ENCODE measurements around the gene NMT2. TPM values are rescaled to one million over a fixed set of nuclear protein-coding genes. Genes with fewer than 3 reads are reported as not detected.

The NMT2 gene
- total RNA-seq, 1 experiment from 2014 or later = 15.7 TPM

GRCh38 chr10:15181576-15182156 is 13.2 kb upstream of the NMT2 start:
- Histone ChIP-seq H3K4me1 (ENCODE audit: insufficient read depth, low read length, poor library complexity, severe bottlenecking) (peaks cover 15% of the 10 kb centered on the region), H3K9me3 (ENCODE audit: low read depth, low read length, poor library complexity, severe bottlenecking) (no peaks in the 10 kb centered on the region), H3K27me3 (replicated peaks; ENCODE audit: insufficient read depth, low read depth, low read length, poor library complexity) (no peaks in the 10 kb centered on the region), H3K27ac (ENCODE audit: low read depth, low read length, poor library complexity, severe bottlenecking) (peak overlapping the region; percentile 64), H3K36me3 (ENCODE audit: insufficient read depth, low read length, poor library complexity, severe bottlenecking) (no peaks in the 10 kb centered on the region), H3K4me3 (ENCODE audit: low read depth, low read length, poor library complexity, severe bottlenecking) (no peak overlapping the region)
- no peak for DNase-seq (ENCODE audit: low spot score)
- CTCF ChIA-PET = no interaction called here
- intact Hi-C loops (cut with micrococcal nuclease; ENCODE audit: unreplicated experiment) = no loop called here
- BruUV-seq (replicated peaks) = no TSS peak
- TF ChIP-seq EZH2 (IDR thresholded peaks at IDR 0.05; ENCODE audit: borderline replicate concordance, low read depth, low read length, poor library complexity, severe bottlenecking) = no peak
- TF ChIP-seq, protein P1, sequence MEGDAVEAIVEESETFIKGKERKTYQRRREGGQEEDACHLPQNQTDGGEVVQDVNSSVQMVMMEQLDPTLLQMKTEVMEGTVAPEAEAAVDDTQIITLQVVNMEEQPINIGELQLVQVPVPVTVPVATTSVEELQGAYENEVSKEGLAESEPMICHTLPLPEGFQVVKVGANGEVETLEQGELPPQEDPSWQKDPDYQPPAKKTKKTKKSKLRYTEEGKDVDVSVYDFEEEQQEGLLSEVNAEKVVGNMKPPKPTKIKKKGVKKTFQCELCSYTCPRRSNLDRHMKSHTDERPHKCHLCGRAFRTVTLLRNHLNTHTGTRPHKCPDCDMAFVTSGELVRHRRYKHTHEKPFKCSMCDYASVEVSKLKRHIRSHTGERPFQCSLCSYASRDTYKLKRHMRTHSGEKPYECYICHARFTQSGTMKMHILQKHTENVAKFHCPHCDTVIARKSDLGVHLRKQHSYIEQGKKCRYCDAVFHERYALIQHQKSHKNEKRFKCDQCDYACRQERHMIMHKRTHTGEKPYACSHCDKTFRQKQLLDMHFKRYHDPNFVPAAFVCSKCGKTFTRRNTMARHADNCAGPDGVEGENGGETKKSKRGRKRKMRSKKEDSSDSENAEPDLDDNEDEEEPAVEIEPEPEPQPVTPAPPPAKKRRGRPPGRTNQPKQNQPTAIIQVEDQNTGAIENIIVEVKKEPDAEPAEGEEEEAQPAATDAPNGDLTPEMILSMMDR (conservative IDR thresholded peaks at IDR 0.05; ENCODE audit: low read depth, low read length) = no peak
- POLR2A ChIA-PET (ENCODE audit: low non-redundant PET) = no interaction called here

GRCh38 chr10:15180736-15181135 is 12.2 kb upstream of the NMT2 start:
- CTCF ChIA-PET = interaction anchor here (1.2 kb wide), 1 partner anchor 12 kb away, joined by 3 read pairs; the partner anchor contains the start of gene NMT2
- Histone ChIP-seq H3K4me3 (ENCODE audit: low read depth, low read length, poor library complexity, severe bottlenecking) (no peak overlapping the region), H3K4me1 (ENCODE audit: insufficient read depth, low read length, poor library complexity, severe bottlenecking) (peaks cover 15% of the 10 kb centered on the region), H3K27me3 (replicated peaks; ENCODE audit: insufficient read depth, low read depth, low read length, poor library complexity) (no peaks in the 10 kb centered on the region), H3K36me3 (ENCODE audit: insufficient read depth, low read length, poor library complexity, severe bottlenecking) (no peaks in the 10 kb centered on the region), H3K27ac (ENCODE audit: low read depth, low read length, poor library complexity, severe bottlenecking) (no peak overlapping the region), H3K9me3 (ENCODE audit: low read depth, low read length, poor library complexity, severe bottlenecking) (no peaks in the 10 kb centered on the region)
- intact Hi-C loops (cut with micrococcal nuclease; ENCODE audit: unreplicated experiment) = no loop called here
- DNase-seq (ENCODE audit: low spot score) = no peak
- TF ChIP-seq EZH2 (IDR thresholded peaks at IDR 0.05; ENCODE audit: borderline replicate concordance, low read depth, low read length, poor library complexity, severe bottlenecking) = no peak
- TF ChIP-seq, protein P1 (conservative IDR thresholded peaks at IDR 0.05; ENCODE audit: low read depth, low read length) = no peak
- BruUV-seq (replicated peaks) = no TSS peak
- POLR2A ChIA-PET (ENCODE audit: low non-redundant PET) = no interaction called here

DNA sequence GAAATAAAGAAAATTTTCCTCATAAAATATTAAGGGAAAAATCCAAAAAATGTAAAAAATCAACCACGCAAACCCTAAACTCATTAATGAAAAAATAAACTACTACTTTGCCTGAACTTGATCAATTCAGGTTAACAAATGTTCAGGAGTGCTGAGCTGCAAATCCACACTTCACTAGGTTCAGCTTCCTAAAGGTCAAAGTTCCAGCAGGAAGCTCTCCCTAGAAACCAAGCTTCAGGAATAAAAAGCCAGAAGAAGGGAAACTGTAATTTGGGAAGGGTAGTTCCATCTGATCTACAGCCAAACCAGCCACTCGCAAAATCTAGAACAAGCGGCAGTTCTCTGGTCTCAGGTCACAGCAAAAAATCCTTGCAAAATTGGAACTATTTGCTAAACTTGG is 7.8 kb upstream of the NMT2 start:
- Histone ChIP-seq H3K27me3 (replicated peaks; ENCODE audit: insufficient read depth, low read depth, low read length, poor library complexity) (no peaks in the 10 kb centered on the region), H3K4me3 (ENCODE audit: low read depth, low read length, poor library complexity, severe bottlenecking) (no peak overlapping the region), H3K9me3 (ENCODE audit: low read depth, low read length, poor library complexity, severe bottlenecking) (no peaks in the 10 kb centered on the region), H3K4me1 (ENCODE audit: insufficient read depth, low read length, poor library complexity, severe bottlenecking) (no peaks in the 10 kb centered on the region), H3K27ac (ENCODE audit: low read depth, low read length, poor library complexity, severe bottlenecking) (no peak overlapping the region), H3K36me3 (ENCODE audit: insufficient read depth, low read length, poor library complexity, severe bottlenecking) (no peaks in the 10 kb centered on the region)
- no peak for TF ChIP-seq EZH2 (IDR thresholded peaks at IDR 0.05; ENCODE audit: borderline replicate concordance, low read depth, low read length, poor library complexity, severe bottlenecking)
- TF ChIP-seq, protein P1 (conservative IDR thresholded peaks at IDR 0.05; ENCODE audit: low read depth, low read length) = no peak
- BruUV-seq (replicated peaks) = no TSS peak
- intact Hi-C loops (cut with micrococcal nuclease; ENCODE audit: unreplicated experiment) = no loop called here
- no peak for DNase-seq (ENCODE audit: low spot score)
- ChIA-PET POLR2A (ENCODE audit: low non-redundant PET) (no interaction called here), CTCF (no interaction called here)
